Gastrocnemius medialis (tissue), 4 donors: Measurements from ENCODE around the gene GKN2.

ENCODE experiments used
- POLR2A ChIP-seq, 2 donors: fragments of 450-650 bp; IDR thresholded peaks; one replicate each; pipeline ENCODE4 v1.6.1; 2017; ENCODE audit warnings: antibody characterized with exemption in 2 of 2, mild to moderate bottlenecking in 2 of 2, moderate library complexity in 2 of 2
- TF ChIP-seq, protein P1 (sequence below), 5 experiments: fragments of 450-650 bp in 3 of 5; fragments of 200-600 bp in 2 of 5; sonication (generic) in 2 of 5; IDR thresholded peaks in 4 of 5; conservative IDR thresholded peaks in 1 of 5; 1 replicate in 4 of 5; 2 replicates in 1 of 5; pipeline ENCODE4 v1.5.1; 2016 to 2019; ENCODE audit warnings: antibody characterized with exemption in 5 of 5, mild to moderate bottlenecking in 3 of 5, moderate library complexity in 3 of 5

DNA sequence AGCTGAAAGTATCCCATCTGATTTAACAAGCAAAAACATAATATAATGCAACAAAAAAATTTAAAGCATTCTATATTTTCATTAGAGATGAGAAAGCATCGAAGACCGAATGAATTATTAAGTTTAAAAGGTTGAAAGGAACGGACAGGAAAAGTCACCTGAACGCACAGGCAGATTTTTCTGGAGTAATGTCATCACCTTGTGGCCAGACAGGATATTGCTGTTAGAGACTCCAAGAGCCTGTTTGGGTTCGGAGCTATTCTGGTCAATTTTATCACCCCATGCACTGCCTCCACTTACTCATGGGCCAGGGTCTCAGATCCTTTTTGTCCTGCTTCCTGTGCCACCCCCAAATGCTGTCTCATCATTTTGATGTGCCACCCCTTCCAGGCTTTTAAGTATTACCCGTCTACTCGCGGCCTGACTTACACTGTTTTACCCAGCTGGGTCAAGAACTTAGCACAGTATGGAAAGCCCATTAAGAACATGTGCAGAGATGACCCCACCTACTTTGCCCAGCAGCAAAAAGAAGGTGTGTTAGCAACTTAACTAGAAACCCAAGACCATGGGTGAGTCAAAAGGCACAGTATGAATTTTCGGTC lies 27.3 kb downstream of the GKN2 start:
- TF ChIP-seq, protein P1, sequence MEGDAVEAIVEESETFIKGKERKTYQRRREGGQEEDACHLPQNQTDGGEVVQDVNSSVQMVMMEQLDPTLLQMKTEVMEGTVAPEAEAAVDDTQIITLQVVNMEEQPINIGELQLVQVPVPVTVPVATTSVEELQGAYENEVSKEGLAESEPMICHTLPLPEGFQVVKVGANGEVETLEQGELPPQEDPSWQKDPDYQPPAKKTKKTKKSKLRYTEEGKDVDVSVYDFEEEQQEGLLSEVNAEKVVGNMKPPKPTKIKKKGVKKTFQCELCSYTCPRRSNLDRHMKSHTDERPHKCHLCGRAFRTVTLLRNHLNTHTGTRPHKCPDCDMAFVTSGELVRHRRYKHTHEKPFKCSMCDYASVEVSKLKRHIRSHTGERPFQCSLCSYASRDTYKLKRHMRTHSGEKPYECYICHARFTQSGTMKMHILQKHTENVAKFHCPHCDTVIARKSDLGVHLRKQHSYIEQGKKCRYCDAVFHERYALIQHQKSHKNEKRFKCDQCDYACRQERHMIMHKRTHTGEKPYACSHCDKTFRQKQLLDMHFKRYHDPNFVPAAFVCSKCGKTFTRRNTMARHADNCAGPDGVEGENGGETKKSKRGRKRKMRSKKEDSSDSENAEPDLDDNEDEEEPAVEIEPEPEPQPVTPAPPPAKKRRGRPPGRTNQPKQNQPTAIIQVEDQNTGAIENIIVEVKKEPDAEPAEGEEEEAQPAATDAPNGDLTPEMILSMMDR (IDR thresholded peaks at IDR 0.05 in 4 of 5, conservative IDR thresholded peaks at IDR 0.05 in 1 of 5): peak; percentile 47 to 78 (median 71)
- no peak for TF ChIP-seq POLR2A (IDR thresholded peaks at IDR 0.05)
